K562 (cell line): ENCODE data around the gene WDR20.

Experiments used
- CBFB ChIP-seq: sonication (generic); formaldehyde crosslinking; IDR thresholded peaks from 2 replicates; pipeline ENCODE4 v1.4.0; 2020; ENCODE audit warnings: mild to moderate bottlenecking, missing genetic modification reagents
- NFIC ChIP-seq: fragments of 450-650 bp; IDR thresholded peaks from 2 replicates; pipeline ENCODE4 v1.6.1; 2017; ENCODE audit warnings: mild to moderate bottlenecking, inconsistent platforms
- RAD21 ChIP-seq, 2 experiments: fragments of 250-450 bp in 1 of 2; fragments of 450-650 bp in 1 of 2; sonication (Bioruptor Pico) in 1 of 2; formaldehyde crosslinking in 1 of 2; IDR thresholded peaks in 1 of 2; conservative IDR thresholded peaks in 1 of 2; 2 replicates each; pipeline versions ENCODE4 v1.4.0 to v1.8.0; 2020 to 2022; ENCODE audit warnings: mild to moderate bottlenecking in 2 of 2, moderate library complexity in 1 of 2
- RFX5 ChIP-seq: IDR thresholded peaks from 2 replicates; pipeline ENCODE4 v1.6.1; 2011; ENCODE audit warnings: low read depth, mild to moderate bottlenecking, improper control_type of control experiment, low read length
- ZFP36 ChIP-seq: fragments of 150-350 bp; IDR thresholded peaks from 2 replicates; pipeline ENCODE4 v1.6.1; 2018; ENCODE audit warnings: low read length, low read depth; ENCODE audit not compliant: partially characterized antibody

- TF ChIP-seq RAD21 (CRISPR knock-in tag; conservative IDR thresholded peaks at IDR 0.05 in 1 of 2, IDR thresholded peaks at IDR 0.05 in 1 of 2) = no peak
- no peak for TF ChIP-seq NFIC
- no peak for TF ChIP-seq CBFB (CRISPR knock-in tag)
- TF ChIP-seq ZFP36 = no peak
- TF ChIP-seq RFX5 = no peak
These were observed 90.9 kb downstream of the WDR20 start for GRCh38 chr14:102230481-102231210.
